Mucosa of rectum (tissue), 2 donors: ENCODE measurements around the gene AGPAT4.

Experiments used
- H3K27ac ChIP-seq, 2 donors: one replicate each; pipeline ENCODE4 v1.7.0; 2013; ENCODE audit warnings: inconsistent platforms in 2 of 2, low read depth in 2 of 2, low read length in 2 of 2
- H3K27me3 ChIP-seq, 2 donors: one replicate each; pipeline ENCODE4 v1.7.0; 2013; ENCODE audit warnings: low read length in 2 of 2; ENCODE audit not compliant: control insufficient read depth in 2 of 2, insufficient read depth in 2 of 2
- H3K36me3 ChIP-seq, 2 donors: one replicate each; pipeline ENCODE4 v1.7.0; 2013; ENCODE audit warnings: low read length in 2 of 2; ENCODE audit not compliant: control insufficient read depth in 2 of 2, insufficient read depth in 2 of 2
- H3K4me1 ChIP-seq, 2 donors: one replicate each; pipeline ENCODE4 v1.7.0; 2013; ENCODE audit warnings: low read length in 2 of 2, mild to moderate bottlenecking in 1 of 2; ENCODE audit not compliant: control insufficient read depth in 2 of 2, insufficient read depth in 2 of 2
- H3K4me3 ChIP-seq, 2 donors: one replicate each; pipeline ENCODE4 v1.7.0; 2013; ENCODE audit warnings: low read length in 2 of 2
- H3K9ac ChIP-seq, 2 donors: one replicate each; pipeline ENCODE4 v1.7.0; 2013; ENCODE audit warnings: low read length in 2 of 2, low read depth in 1 of 2, mild to moderate bottlenecking in 1 of 2
- H3K9me3 ChIP-seq, 2 donors: one replicate each; pipeline ENCODE4 v1.7.0; 2013; ENCODE audit warnings: low read length in 2 of 2; ENCODE audit not compliant: control insufficient read depth in 2 of 2
- donor health status: healthy.
- donor health status: Normal muscosa, but diverticular disease.

AGPAT4 gene

GRCh38 chr6:161210857-161211256, 63.0 kb downstream of the AGPAT4 start:
- no peaks in the 10 kb centered on the region for H3K4me1 ChIP-seq
- no peaks in the 10 kb centered on the region for H3K36me3 ChIP-seq
- H3K27me3 ChIP-seq, result no peaks in the 10 kb centered on the region
- no peak overlapping the region for H3K4me3 ChIP-seq
- no peak overlapping the region for H3K27ac ChIP-seq
- H3K9ac ChIP-seq, result no peak overlapping the region
- H3K9me3 ChIP-seq, result no peaks in the 10 kb centered on the region

GRCh38 chr6:161207200-161207599, 66.7 kb downstream of the AGPAT4 start:
- no peak overlapping the region for H3K4me3 ChIP-seq
- H3K9ac ChIP-seq, result no peak overlapping the region
- H3K36me3 ChIP-seq, result no peaks in the 10 kb centered on the region
- no peaks in the 10 kb centered on the region for H3K9me3 ChIP-seq
- H3K27ac ChIP-seq, result no peak overlapping the region
- H3K4me1 ChIP-seq, result no peaks in the 10 kb centered on the region
- H3K27me3 ChIP-seq, result no peaks in the 10 kb centered on the region

GRCh38 chr6:161204866-161205557, 68.8 kb downstream of the AGPAT4 start:
- Histone ChIP-seq H3K4me1 (no peaks in the 10 kb centered on the region), H3K27me3 (no peaks in the 10 kb centered on the region), H3K9ac (no peak overlapping the region), H3K27ac (no peak overlapping the region), H3K4me3 (no peak overlapping the region), H3K36me3 (no peaks in the 10 kb centered on the region), H3K9me3 (no peaks in the 10 kb centered on the region)

- no peak overlapping the region for H3K27ac ChIP-seq
- no peaks in the 10 kb centered on the region for H3K36me3 ChIP-seq
- no peaks in the 10 kb centered on the region for H3K9me3 ChIP-seq
- H3K27me3 ChIP-seq, result no peaks in the 10 kb centered on the region
- H3K9ac ChIP-seq, result no peak overlapping the region
- no peaks in the 10 kb centered on the region for H3K4me1 ChIP-seq
- no peak overlapping the region for H3K4me3 ChIP-seq
Measured at GRCh38 chr6:161200610-161201370, 73.1 kb downstream of the AGPAT4 start.

- H3K36me3 ChIP-seq, result no peaks in the 10 kb centered on the region
- H3K9ac ChIP-seq, result no peak overlapping the region
- H3K4me1 ChIP-seq, result no peaks in the 10 kb centered on the region
- no peak overlapping the region for H3K27ac ChIP-seq
- H3K27me3 ChIP-seq, result no peaks in the 10 kb centered on the region
- no peaks in the 10 kb centered on the region for H3K9me3 ChIP-seq
- H3K4me3 ChIP-seq, result no peak overlapping the region
Measured at GRCh38 chr6:161199850-161200249, 74.0 kb downstream of the AGPAT4 start.

GRCh38 chr6:161198783-161199460, 74.9 kb downstream of the AGPAT4 start:
- no peaks in the 10 kb centered on the region for H3K36me3 ChIP-seq
- no peak overlapping the region for H3K4me3 ChIP-seq
- H3K4me1 ChIP-seq, result no peaks in the 10 kb centered on the region
- no peaks in the 10 kb centered on the region for H3K9me3 ChIP-seq
- H3K9ac ChIP-seq, result no peak overlapping the region
- H3K27me3 ChIP-seq, result no peaks in the 10 kb centered on the region
- no peak overlapping the region for H3K27ac ChIP-seq

- no peak overlapping the region for H3K27ac ChIP-seq
- H3K27me3 ChIP-seq, result no peaks in the 10 kb centered on the region
- H3K9me3 ChIP-seq, result no peaks in the 10 kb centered on the region
- no peaks in the 10 kb centered on the region for H3K4me1 ChIP-seq
- no peaks in the 10 kb centered on the region for H3K36me3 ChIP-seq
- H3K4me3 ChIP-seq, result no peak overlapping the region
- no peak overlapping the region for H3K9ac ChIP-seq
Measured at GRCh38 chr6:161198176-161198575, 75.7 kb downstream of the AGPAT4 start.

- Histone ChIP-seq H3K27me3 (no peaks in the 10 kb centered on the region), H3K27ac (no peak overlapping the region), H3K4me3 (no peak overlapping the region), H3K36me3 (no peaks in the 10 kb centered on the region), H3K9me3 (no peaks in the 10 kb centered on the region), H3K9ac (no peak overlapping the region), H3K4me1 (no peaks in the 10 kb centered on the region)
Measured at GRCh38 chr6:161195386-161195785, 78.5 kb downstream of the AGPAT4 start.

- H3K9ac ChIP-seq, result no peak overlapping the region
- no peak overlapping the region for H3K4me3 ChIP-seq
- no peak overlapping the region for H3K27ac ChIP-seq
- no peaks in the 10 kb centered on the region for H3K36me3 ChIP-seq
- H3K4me1 ChIP-seq, result no peaks in the 10 kb centered on the region
- H3K27me3 ChIP-seq, result no peaks in the 10 kb centered on the region
- no peaks in the 10 kb centered on the region for H3K9me3 ChIP-seq
Measured at GRCh38 chr6:161194374-161194773, 79.5 kb downstream of the AGPAT4 start.
